BE2C (cell line): ENCODE results near the gene CDC42EP1.

Experiments
- DNase-seq: peaks from one replicate; pipeline ENCODE4 v3.0.0-alpha.2; 2020
- H3K27me3 ChIP-seq: fragments of 250-450 bp; sonication (Bioruptor Pico); 2 replicates; pipeline ENCODE4 v1.5.1; 2020; ENCODE audit warnings: mild to moderate bottlenecking
- H3K36me3 ChIP-seq: fragments of 250-450 bp; sonication (Bioruptor Pico); 2 replicates; pipeline ENCODE4 v1.5.1; 2020; ENCODE audit warnings: mild to moderate bottlenecking
- H3K4me1 ChIP-seq: fragments of 250-450 bp; sonication (Bioruptor Pico); 2 replicates; pipeline ENCODE4 v1.5.1; 2020
- H3K4me3 ChIP-seq: 2 replicates; pipeline ENCODE4 v1.5.1; 2011; ENCODE audit warnings: low read depth, low read length
- H3K9me3 ChIP-seq: fragments of 250-450 bp; sonication (Bioruptor Pico); 2 replicates; pipeline ENCODE4 v1.5.1; 2020
- TF ChIP-seq, protein P1 (sequence below): IDR thresholded peaks from 2 replicates; pipeline ENCODE4 v1.5.1; 2012; ENCODE audit warnings: mild to moderate bottlenecking, low read depth, low read length

CDC42EP1 gene

DNA sequence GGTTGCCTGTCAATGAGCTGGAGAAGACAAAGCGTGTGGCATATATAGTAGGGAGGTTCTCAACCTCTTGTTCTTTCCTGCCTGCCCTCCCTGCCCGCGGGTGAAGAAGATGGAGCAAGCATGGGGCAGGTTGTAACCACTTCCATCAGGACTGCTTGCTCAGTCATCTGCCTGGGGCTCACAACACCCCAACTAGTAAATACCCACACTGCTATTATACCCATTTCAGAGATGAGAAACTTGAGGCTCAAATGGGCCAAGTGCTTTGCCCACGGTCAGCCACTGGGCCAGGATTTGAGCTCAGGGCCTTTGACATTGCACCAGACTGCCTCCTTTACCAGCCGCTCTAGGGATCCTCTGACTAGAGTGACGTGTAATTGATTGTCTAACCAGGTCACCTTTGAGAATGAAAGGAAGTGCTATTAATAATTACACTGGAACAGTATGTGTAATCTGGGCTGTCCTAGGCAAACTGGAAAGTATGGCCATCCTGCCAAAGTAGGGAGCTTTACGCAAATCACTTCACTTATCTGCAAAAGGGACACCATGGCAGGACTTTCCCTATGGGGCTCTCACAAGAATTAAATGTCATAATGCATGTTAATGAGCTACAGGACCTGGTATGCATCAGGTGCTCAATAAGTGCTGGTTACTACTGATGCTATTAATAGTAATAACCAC, 2.8 kb upstream of the CDC42EP1 start:
- no peak overlapping the region for H3K4me3 ChIP-seq

DNA sequence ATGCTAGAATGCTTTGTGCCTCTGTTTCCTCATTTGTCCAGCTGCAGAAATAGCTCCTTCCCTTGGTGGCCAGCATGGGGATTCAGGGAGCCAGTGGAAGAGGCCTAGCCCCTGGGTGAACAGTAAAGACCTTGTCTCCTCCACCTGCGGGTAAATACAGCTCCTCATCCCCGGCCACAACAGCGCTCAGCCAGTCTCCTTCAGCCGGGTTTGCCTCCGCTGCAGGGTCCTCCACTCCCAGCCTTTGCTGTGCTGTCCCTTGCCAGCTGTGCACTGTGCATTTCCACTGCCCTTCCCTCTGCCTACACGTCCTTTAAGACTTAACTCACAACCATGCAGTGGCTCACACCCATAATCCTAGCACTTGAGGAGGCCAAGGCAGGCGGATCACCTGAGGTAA, 1.5 kb upstream of the CDC42EP1 start:
- TF ChIP-seq, protein P1, sequence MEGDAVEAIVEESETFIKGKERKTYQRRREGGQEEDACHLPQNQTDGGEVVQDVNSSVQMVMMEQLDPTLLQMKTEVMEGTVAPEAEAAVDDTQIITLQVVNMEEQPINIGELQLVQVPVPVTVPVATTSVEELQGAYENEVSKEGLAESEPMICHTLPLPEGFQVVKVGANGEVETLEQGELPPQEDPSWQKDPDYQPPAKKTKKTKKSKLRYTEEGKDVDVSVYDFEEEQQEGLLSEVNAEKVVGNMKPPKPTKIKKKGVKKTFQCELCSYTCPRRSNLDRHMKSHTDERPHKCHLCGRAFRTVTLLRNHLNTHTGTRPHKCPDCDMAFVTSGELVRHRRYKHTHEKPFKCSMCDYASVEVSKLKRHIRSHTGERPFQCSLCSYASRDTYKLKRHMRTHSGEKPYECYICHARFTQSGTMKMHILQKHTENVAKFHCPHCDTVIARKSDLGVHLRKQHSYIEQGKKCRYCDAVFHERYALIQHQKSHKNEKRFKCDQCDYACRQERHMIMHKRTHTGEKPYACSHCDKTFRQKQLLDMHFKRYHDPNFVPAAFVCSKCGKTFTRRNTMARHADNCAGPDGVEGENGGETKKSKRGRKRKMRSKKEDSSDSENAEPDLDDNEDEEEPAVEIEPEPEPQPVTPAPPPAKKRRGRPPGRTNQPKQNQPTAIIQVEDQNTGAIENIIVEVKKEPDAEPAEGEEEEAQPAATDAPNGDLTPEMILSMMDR = no peak
- Histone ChIP-seq H3K9me3 (no peaks in the 10 kb centered on the region), H3K36me3 (no peaks in the 10 kb centered on the region), H3K4me1 (no peaks in the 10 kb centered on the region; the same call in 1 of the 2 replicates), H3K27me3 (peaks cover 22% of the 10 kb centered on the region), H3K4me3 (no peak overlapping the region)
- no peak for DNase-seq

More for the DNA sequence above, 2.8 kb upstream of the CDC42EP1 start:
- no peaks in the 10 kb centered on the region for H3K9me3 ChIP-seq
- peaks cover 22% of the 10 kb centered on the region for H3K27me3 ChIP-seq
- no peaks in the 10 kb centered on the region; the same call in 1 of the 2 replicates for H3K4me1 ChIP-seq
- no peaks in the 10 kb centered on the region for H3K36me3 ChIP-seq
- no peak for DNase-seq
- TF ChIP-seq, protein P1 = no peak

DNA sequence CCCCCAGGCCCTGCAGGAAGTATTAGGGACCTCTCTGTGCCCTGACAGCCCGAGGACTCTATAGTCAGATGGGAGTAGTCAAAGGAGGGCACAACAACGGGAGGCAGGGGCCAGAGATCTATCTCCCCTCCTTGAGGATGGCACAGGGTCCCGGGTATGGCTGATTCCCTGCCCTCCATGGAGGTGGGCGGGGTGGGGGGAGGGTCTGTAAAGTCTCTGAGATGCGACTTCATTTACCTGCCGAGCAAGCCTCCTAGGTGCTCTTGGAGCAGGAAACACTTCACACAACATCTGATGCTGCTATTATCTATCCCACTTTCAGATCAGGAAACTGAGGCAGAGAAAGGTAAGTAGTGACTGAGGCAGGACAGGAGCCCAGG, 769 bp upstream of the CDC42EP1 start:
- Histone ChIP-seq H3K4me1 (no peaks in the 10 kb centered on the region; the same call in 1 of the 2 replicates), H3K27me3 (peaks cover 22% of the 10 kb centered on the region), H3K4me3 (no peak overlapping the region), H3K36me3 (no peaks in the 10 kb centered on the region), H3K9me3 (no peaks in the 10 kb centered on the region)
- no peak for DNase-seq
- TF ChIP-seq, protein P1 = no peak

DNA sequence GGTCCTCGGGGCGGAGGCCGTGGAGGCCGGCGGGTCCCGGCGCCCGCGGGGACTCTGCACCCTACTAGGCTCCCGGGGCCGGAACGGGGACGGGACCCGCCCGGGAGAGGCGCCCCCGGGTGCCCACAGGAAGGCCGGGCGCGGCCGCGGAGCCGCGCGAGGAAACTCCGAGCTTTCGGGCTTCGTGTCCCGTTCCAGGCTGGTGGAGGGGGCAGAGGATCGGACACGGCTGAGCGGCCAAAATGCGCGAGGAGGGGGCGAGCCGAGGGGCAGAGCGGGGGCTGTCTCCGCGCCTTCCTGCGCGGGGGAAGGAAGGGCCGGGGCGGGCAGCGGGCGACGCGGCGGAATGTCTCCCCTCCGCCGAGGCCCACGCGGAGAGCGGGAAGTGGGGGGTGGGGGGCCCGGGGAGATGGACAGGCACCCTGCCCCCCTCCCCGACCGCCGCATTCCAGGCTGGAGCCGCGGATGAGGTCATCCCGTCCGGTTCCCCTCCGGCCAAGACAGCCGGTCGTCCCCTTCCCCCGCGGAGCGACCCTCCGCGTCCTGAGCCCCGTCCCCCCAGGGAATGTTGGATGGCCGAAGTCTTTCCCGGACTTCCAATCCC, 430 bp downstream of the CDC42EP1 start:
- DNase-seq = no peak
- H3K9me3 ChIP-seq = no peaks in the 10 kb centered on the region
- peaks cover 22% of the 10 kb centered on the region for H3K27me3 ChIP-seq
- TF ChIP-seq, protein P1 = no peak
- no peaks in the 10 kb centered on the region for H3K36me3 ChIP-seq
- H3K4me1 ChIP-seq = no peaks in the 10 kb centered on the region; the same call in 1 of the 2 replicates
- peak overlapping the region; percentile 33 for H3K4me3 ChIP-seq

DNA sequence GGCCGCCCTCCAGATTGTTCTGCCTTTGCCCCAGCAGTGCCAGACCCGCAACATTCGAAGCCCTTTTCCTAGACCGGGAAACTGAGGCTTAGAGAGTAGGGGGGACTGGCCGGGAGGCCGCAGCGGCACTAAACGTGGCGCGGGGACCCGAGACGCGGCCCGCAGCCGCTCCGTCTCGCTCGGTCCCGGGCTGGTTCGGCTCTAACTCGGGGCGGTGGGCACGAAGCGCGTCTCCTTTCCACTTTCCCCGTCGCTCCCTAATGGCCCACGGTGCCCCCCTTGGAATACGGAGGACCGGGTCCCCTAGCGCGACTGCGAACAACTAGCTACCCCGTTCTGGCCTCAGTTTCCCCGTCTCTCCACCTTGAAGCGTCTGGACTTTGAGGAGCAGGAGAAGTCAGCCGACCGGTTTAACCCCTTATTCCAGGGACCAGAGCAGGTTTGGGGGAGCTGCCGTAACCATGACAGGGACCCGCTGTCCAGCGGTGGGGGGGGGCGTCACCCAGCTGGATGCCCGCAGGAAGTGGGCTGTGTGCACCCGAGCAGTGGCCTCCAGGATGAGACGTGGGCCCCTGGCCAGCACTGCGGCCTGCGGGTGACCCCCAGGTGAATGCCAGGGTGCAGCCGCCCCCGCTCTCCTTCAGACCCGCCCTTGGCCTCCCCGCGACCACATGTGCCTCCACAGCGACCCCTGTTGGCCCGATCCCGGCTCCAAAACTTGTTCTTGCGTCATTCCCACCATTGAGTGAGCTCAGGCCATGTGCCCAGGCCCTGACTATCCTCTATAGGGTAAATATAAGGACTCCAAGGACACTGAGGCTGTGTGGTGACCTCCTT, 1.1 kb downstream of the CDC42EP1 start:
- Histone ChIP-seq H3K36me3 (no peaks in the 10 kb centered on the region), H3K27me3 (peaks cover 22% of the 10 kb centered on the region), H3K4me1 (no peaks in the 10 kb centered on the region; the same call in 1 of the 2 replicates), H3K9me3 (no peaks in the 10 kb centered on the region), H3K4me3 (peak overlapping the region; percentile 33)
- TF ChIP-seq, protein P1 = peak; percentile 81
- DNase-seq = peak; percentile 84
